PFSK-1 (cell line): ENCODE data around the gene GLCE.

Experiments
- FOXP2 ChIP-seq: optimal IDR thresholded peaks from 2 replicates; pipeline ENCODE3; 2011; ENCODE audit warnings: borderline replicate concordance, control low read depth, inconsistent platforms; ENCODE audit not compliant: insufficient read depth; ENCODE audit errors: extremely low read length, extremely low read depth
- POLR2AphosphoS5 ChIP-seq: IDR thresholded peaks from 2 replicates; pipeline ENCODE4 v1.6.1; 2012; ENCODE audit warnings: low read depth, mild to moderate bottlenecking, control low read depth, low read length, moderate library complexity
- REST ChIP-seq, 2 experiments: IDR thresholded peaks; 2 replicates each; pipeline versions ENCODE4 v1.6.1 to v1.8.0; 2011 to 2012; ENCODE audit warnings: low read depth in 2 of 2, low read length in 2 of 2, control low read depth in 1 of 2, inconsistent platforms in 1 of 2, mild to moderate bottlenecking in 1 of 2, moderate library complexity in 1 of 2; ENCODE audit not compliant: insufficient read depth in 1 of 2
- SIN3A ChIP-seq: IDR thresholded peaks from 2 replicates; pipeline ENCODE4 v1.6.1; 2012; ENCODE audit warnings: mild to moderate bottlenecking, low read length, moderate library complexity, borderline replicate concordance; ENCODE audit not compliant: insufficient read depth
- TAF1 ChIP-seq: IDR thresholded peaks from 2 replicates; pipeline ENCODE4 v1.6.1; 2012; ENCODE audit warnings: low read length, control low read depth, borderline replicate concordance; ENCODE audit not compliant: insufficient read depth

- TF ChIP-seq REST (IDR thresholded peaks at IDR 0.05; ENCODE audit: insufficient read depth in 1 of 2, low read depth in 2 of 2, low read length in 2 of 2) = no peak
- no peak for TF ChIP-seq TAF1
- TF ChIP-seq SIN3A = no peak
- TF ChIP-seq POLR2AphosphoS5 = no peak
- no peak for TF ChIP-seq FOXP2
These were observed 6.9 kb downstream of the GLCE start for GRCh38 chr15:69167218-69167846.
